AG08396 (cell line): Measurements from ENCODE around the gene MLPH.

Experiments used
- DNase-seq: peaks from one replicate; pipeline ENCODE4 v3.0.0; 2012; ENCODE audit warnings: low spot score, mixed read lengths

Gene MLPH

GRCh38 chr2:237569041-237569440, 82.0 kb downstream of the MLPH start:
- DNase-seq: no peak

- DNase-seq: no peak
These were observed 82.8 kb downstream of the MLPH start for GRCh38 chr2:237569896-237570295.

GRCh38 chr2:237570776-237571335, 83.8 kb downstream of the MLPH start:
- DNase-seq: no peak

GRCh38 chr2:237571551-237571950, 84.5 kb downstream of the MLPH start:
- no peak for DNase-seq

GRCh38 chr2:237572021-237572741, 85.1 kb downstream of the MLPH start:
- peak; percentile 97 for DNase-seq

- no peak for DNase-seq
These were observed 85.7 kb downstream of the MLPH start for GRCh38 chr2:237572742-237573101.

GRCh38 chr2:237573721-237574415, 86.8 kb downstream of the MLPH start:
- no peak for DNase-seq

- DNase-seq: no peak
These were observed 87.4 kb downstream of the MLPH start for GRCh38 chr2:237574467-237574866.

GRCh38 chr2:237574894-237575868, 88.1 kb downstream of the MLPH start:
- DNase-seq: no peak

- DNase-seq: no peak
These were observed 89.1 kb downstream of the MLPH start for GRCh38 chr2:237575869-237576862.

- DNase-seq: no peak
These were observed 89.9 kb downstream of the MLPH start for GRCh38 chr2:237576974-237577373.

- DNase-seq: no peak
These were observed 90.4 kb downstream of the MLPH start for GRCh38 chr2:237577458-237577857.

- DNase-seq: no peak
These were observed 91.2 kb downstream of the MLPH start for GRCh38 chr2:237577956-237578870.

GRCh38 chr2:237581326-237581725, 94.3 kb downstream of the MLPH start:
- no peak for DNase-seq

GRCh38 chr2:237581751-237582746, 95.0 kb downstream of the MLPH start:
- peak; percentile 82 for DNase-seq

- DNase-seq: no peak
These were observed 96.6 kb downstream of the MLPH start for GRCh38 chr2:237583385-237584295.

GRCh38 chr2:237585590-237586221, 98.7 kb downstream of the MLPH start:
- no peak for DNase-seq
